ENCODE results near the gene DNTT. TPM values are rescaled to one million over a fixed set of nuclear protein-coding genes. Genes with fewer than 3 reads are reported as not detected.

The DNTT gene
- polyA plus RNA-seq, 2 of the 4 experiments (the other 2 are of a cell fraction), result not detected

DNA sequence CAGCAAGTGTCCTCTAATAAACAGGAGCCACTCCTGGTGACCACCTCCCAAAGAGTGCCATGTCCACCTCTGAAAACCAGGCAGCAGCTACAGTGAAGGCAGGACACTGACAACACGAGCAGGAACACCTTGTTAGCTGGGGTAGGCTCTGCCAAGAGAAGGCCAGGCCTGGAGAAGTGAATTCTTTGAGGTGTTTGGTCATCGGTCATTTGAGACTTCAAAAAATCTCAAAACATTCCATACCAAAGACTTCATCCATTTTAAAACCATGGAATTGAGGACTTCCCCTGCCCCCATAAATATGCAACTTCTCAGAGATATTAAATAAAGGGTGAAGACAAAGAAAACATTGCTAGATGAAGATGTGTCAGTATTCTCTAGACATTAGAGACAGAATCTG is 82.9 kb downstream of the DNTT start:
- no peak for DNase-seq (ENCODE audit: low read depth in 1 of 2, low spot score in 1 of 2)
- TF ChIP-seq CBX8 (IDR thresholded peaks at IDR 0.05) (no peak), KDM5A (IDR thresholded peaks at IDR 0.05) (no peak), GATA3 (IDR thresholded peaks at IDR 0.05; ENCODE audit: borderline replicate concordance) (no peak), FOXS1 (CRISPR knock-in tag; IDR thresholded peaks at IDR 0.05) (no peak), TFCP2L1 (CRISPR knock-in tag; IDR thresholded peaks at IDR 0.05) (no peak), JUN (IDR thresholded peaks at IDR 0.05) (no peak), ZNF302 (CRISPR knock-in tag; IDR thresholded peaks at IDR 0.05) (no peak), RARB (CRISPR knock-in tag; IDR thresholded peaks at IDR 0.05) (no peak), TP53 (CRISPR knock-in tag; IDR thresholded peaks at IDR 0.05) (no peak), CEBPB (IDR thresholded peaks at IDR 0.05) (no peak), HOXB13 (CRISPR knock-in tag; IDR thresholded peaks at IDR 0.05; ENCODE audit: low read depth) (no peak), JUNB (IDR thresholded peaks at IDR 0.05) (no peak)
- TF ChIP-seq, protein P1, sequence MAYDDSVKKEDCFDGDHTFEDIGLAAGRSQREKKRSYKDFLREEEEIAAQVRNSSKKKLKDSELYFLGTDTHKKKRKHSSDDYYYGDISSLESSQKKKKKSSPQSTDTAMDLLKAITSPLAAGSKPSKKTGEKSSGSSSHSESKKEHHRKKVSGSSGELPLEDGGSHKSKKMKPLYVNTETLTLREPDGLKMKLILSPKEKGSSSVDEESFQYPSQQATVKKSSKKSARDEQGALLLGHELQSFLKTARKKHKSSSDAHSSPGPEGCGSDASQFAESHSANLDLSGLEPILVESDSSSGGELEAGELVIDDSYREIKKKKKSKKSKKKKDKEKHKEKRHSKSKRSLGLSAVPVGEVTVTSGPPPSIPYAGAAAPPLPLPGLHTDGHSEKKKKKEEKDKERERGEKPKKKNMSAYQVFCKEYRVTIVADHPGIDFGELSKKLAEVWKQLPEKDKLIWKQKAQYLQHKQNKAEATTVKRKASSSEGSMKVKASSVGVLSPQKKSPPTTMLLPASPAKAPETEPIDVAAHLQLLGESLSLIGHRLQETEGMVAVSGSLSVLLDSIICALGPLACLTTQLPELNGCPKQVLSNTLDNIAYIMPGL (CRISPR knock-in tag; IDR thresholded peaks at IDR 0.05; ENCODE audit: borderline replicate concordance), result no peak
- TF ChIP-seq, protein P2, sequence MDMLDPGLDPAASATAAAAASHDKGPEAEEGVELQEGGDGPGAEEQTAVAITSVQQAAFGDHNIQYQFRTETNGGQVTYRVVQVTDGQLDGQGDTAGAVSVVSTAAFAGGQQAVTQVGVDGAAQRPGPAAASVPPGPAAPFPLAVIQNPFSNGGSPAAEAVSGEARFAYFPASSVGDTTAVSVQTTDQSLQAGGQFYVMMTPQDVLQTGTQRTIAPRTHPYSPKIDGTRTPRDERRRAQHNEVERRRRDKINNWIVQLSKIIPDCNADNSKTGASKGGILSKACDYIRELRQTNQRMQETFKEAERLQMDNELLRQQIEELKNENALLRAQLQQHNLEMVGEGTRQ (IDR thresholded peaks at IDR 0.05), result no peak
- Histone ChIP-seq H3K4me1 (no peaks in the 10 kb centered on the region), H3K9me3 (no peaks in the 10 kb centered on the region), H3K27ac (no peak overlapping the region), H3K4me3 (no peak overlapping the region), H3K4me2 (no peak overlapping the region)
- ATAC-seq, result no peak
- ChIA-PET POLR2A (no interaction called here), CTCF (interaction anchor here (1.2 to 4.3 kb wide), 4 partner anchors 9 to 291 kb away, joined by 3 to 28 read pairs (median 13); partner anchors contain the start of gene TLL2)
- no peak for FAIRE-seq
- WGBS (ENCODE audit: missing lambda C conversion rate), result 29% methylated on average over 2 of the region's 2 CpGs

GRCh38 chr10:96387601-96388000 is 83.4 kb downstream of the DNTT start:
- DNase-seq (ENCODE audit: low read depth in 1 of 2, low spot score in 1 of 2), result no peak
- H3K9me3 ChIP-seq, result no peaks in the 10 kb centered on the region
- H3K4me3 ChIP-seq, result no peak overlapping the region
- ATAC-seq, result no peak
- H3K27ac ChIP-seq, result no peak overlapping the region
- POLR2A ChIA-PET, result no interaction called here
- CTCF ChIA-PET, result interaction anchor here (1.6 kb wide), 1 partner anchor 127 kb away, joined by 5 read pairs; the partner anchor contains the start of gene TLL2
- WGBS (ENCODE audit: missing lambda C conversion rate), result 60% methylated on average over 7 of the region's 7 CpGs
- no peak for TF ChIP-seq PBX3 (IDR thresholded peaks at IDR 0.05)
- no peak for TF ChIP-seq POLR2A (IDR thresholded peaks at IDR 0.05; ENCODE audit: low read length)
- TF ChIP-seq NPAS2 (CRISPR knock-in tag; IDR thresholded peaks at IDR 0.05; ENCODE audit: borderline replicate concordance), result no peak
- FAIRE-seq, result no peak
- no peaks in the 10 kb centered on the region for H3K4me1 ChIP-seq
- H3K4me2 ChIP-seq, result no peak overlapping the region

Other genes with a start within 250 kb of the DNTT start
- 21.7 and 28.9 TPM in 2 replicates for gene ZNF518A, start 174.1 kb upstream of the DNTT start, polyA plus RNA-seq (2011; rRNA removed)
- 7.3 to 8.7 TPM (median 8.5 TPM) in 3 replicates for gene ZNF518A, start 174.1 kb upstream of the DNTT start, polyA plus RNA-seq (2017; fragmentation: RNase III; extraction: RNeasy Plus Mini Kit Qiagen cat#74134 plus additional on column Dnase treatment)
- not detected in 2 replicates for gene BLNK, start 32.9 kb upstream of the DNTT start, polyA plus RNA-seq (2011; rRNA removed)
- gene BLNK, start 32.9 kb upstream of the DNTT start, polyA plus RNA-seq (2017; fragmentation: RNase III; extraction: RNeasy Plus Mini Kit Qiagen cat#74134 plus additional on column Dnase treatment), result not detected in 3 replicates
- gene OPALIN, start 54.6 kb downstream of the DNTT start, polyA plus RNA-seq (2011; rRNA removed), result not detected in 2 replicates
- not detected in 3 replicates for gene OPALIN, start 54.6 kb downstream of the DNTT start, polyA plus RNA-seq (2017; fragmentation: RNase III; extraction: RNeasy Plus Mini Kit Qiagen cat#74134 plus additional on column Dnase treatment)
- 0.08 TPM in 2 replicates for gene TLL2, start 209.5 kb downstream of the DNTT start, polyA plus RNA-seq (2011; rRNA removed)
- gene TLL2, start 209.5 kb downstream of the DNTT start, polyA plus RNA-seq (2017; fragmentation: RNase III; extraction: RNeasy Plus Mini Kit Qiagen cat#74134 plus additional on column Dnase treatment), result 0.12 to 0.18 TPM (median 0.13 TPM) in 3 replicates

All from A549 (cell line).